ENCODE data around the gene HS3ST3A1. TPM values are rescaled to one million over a fixed set of nuclear protein-coding genes. Genes with fewer than 3 reads are reported as not detected.
"Not testable (repeated sequence)": the region's sequence is repeated elsewhere in the genome, so short reads cannot be mapped to it uniquely, and the experiment has no call there.

Gene HS3ST3A1
- total and polyA plus RNA-seq, 4 experiments from 2014 or later = 1.8 to 4.4 (median 3.1) TPM

DNA sequence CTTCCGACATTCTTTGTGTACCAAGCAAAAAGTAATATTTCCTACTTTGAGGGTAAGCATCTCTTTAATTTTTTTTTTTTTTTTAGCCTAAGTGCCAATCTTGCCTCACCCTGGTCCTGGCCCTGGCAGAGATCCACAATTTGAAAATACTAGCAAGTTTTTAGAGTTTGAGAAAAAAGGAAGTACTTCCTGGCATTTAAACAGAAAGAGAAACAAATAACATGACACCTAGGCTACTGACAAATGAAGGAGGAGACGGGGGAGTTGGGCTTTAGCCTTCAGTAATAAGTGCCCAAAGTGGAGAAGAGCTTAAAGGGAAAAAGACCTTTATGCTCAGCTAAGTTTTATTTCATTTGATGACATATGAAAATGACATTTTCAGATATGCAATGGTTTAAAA lies 92.8 kb downstream of the HS3ST3A1 start:
- Histone ChIP-seq H3K4me1 (ENCODE audit: insufficient read depth, low read length) (no peaks in the 10 kb centered on the region), H3K4me3 (ENCODE audit: low read length in 2 of 2) (no peak overlapping the region), H3K27ac (ENCODE audit: low read depth, low read length) (no peak overlapping the region), H3K27me3 (ENCODE audit: insufficient read depth, low read length) (no peaks in the 10 kb centered on the region), H3K36me3 (ENCODE audit: insufficient read depth, low read length) (no peaks in the 10 kb centered on the region), H3K9me3 (ENCODE audit: control insufficient read depth in 1 of 2, low read length in 2 of 2) (no peaks in the 10 kb centered on the region)
- Mint-ChIP-seq H3K9me3 (no peaks in the 10 kb centered on the region), H3K27ac (no peak overlapping the region), H3K27me3 (peaks cover 3 to 6% of the 10 kb centered on the region in 2 donors), H3K4me1 (peaks cover 1 to 14% (median 6%) of the 10 kb centered on the region in 4 donors), H3K4me3 (peak overlapping the region in 3 of 8 donors; percentile 25 to 62 (median 43)), H3K36me3 (no peaks in the 10 kb centered on the region)
- intact Hi-C loops (cut with micrococcal nuclease) = no loop called here
- POLR2A ChIA-PET (ENCODE audit: partially characterized antibody) = no interaction called here
- no peak for DNase-seq
- CTCF ChIA-PET (ENCODE audit: partially characterized antibody) = no interaction called here

DNA sequence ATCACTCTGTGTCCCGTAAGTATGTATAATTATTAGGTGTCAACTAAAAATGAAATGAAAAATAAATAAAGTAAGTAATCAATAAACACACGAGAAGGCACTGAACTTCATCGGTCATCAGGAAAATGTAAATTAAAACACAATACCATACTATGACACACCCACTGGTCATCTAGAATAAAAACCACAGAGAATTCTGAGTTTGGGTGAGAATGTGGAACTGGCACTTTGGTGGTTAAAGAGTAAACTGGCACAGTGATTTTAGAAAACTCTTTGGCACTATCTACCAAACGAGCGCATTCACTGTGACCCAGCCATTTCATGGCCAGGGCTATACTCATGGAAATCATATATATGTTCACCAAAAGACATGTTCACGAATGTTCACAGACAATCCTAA lies 98.2 kb downstream of the HS3ST3A1 start:
- intact Hi-C loops (cut with micrococcal nuclease) = no loop called here
- Mint-ChIP-seq H3K4me1 (no peaks in the 10 kb centered on the region), H3K36me3 (no peaks in the 10 kb centered on the region), H3K4me3 (no peak overlapping the region), H3K27ac (no peak overlapping the region), H3K27me3 (no peaks in the 10 kb centered on the region), H3K9me3 (no peaks in the 10 kb centered on the region)
- Histone ChIP-seq H3K27ac (ENCODE audit: low read depth, low read length) (no peak overlapping the region), H3K36me3 (ENCODE audit: insufficient read depth, low read length) (no peaks in the 10 kb centered on the region), H3K4me1 (ENCODE audit: insufficient read depth, low read length) (no peaks in the 10 kb centered on the region), H3K9me3 (ENCODE audit: control insufficient read depth in 1 of 2, low read length in 2 of 2) (no peaks in the 10 kb centered on the region), H3K27me3 (ENCODE audit: insufficient read depth, low read length) (no peaks in the 10 kb centered on the region), H3K4me3 (ENCODE audit: low read length in 2 of 2) (no peak overlapping the region)
- no peak for DNase-seq
- CTCF ChIA-PET (ENCODE audit: partially characterized antibody) = no interaction called here
- POLR2A ChIA-PET (ENCODE audit: partially characterized antibody) = no interaction called here

- Histone ChIP-seq H3K27me3 (ENCODE audit: insufficient read depth, low read length) (no peaks in the 10 kb centered on the region), H3K9me3 (ENCODE audit: control insufficient read depth in 1 of 2, low read length in 2 of 2) (no peaks in the 10 kb centered on the region), H3K36me3 (ENCODE audit: insufficient read depth, low read length) (no peaks in the 10 kb centered on the region), H3K4me1 (ENCODE audit: insufficient read depth, low read length) (no peaks in the 10 kb centered on the region), H3K4me3 (ENCODE audit: low read length in 2 of 2) (no peak overlapping the region), H3K27ac (ENCODE audit: low read depth, low read length) (no peak overlapping the region)
- POLR2A ChIA-PET (ENCODE audit: partially characterized antibody) = no interaction called here
- no peak for DNase-seq
- intact Hi-C loops (cut with micrococcal nuclease) = no loop called here
- H3K27ac Mint-ChIP-seq = no peak overlapping the region
- no peak overlapping the region for H3K4me3 Mint-ChIP-seq
- H3K9me3 Mint-ChIP-seq = no peaks in the 10 kb centered on the region
- no peaks in the 10 kb centered on the region for H3K4me1 Mint-ChIP-seq
- CTCF ChIA-PET (ENCODE audit: partially characterized antibody) = no interaction called here
- no peaks in the 10 kb centered on the region for H3K36me3 Mint-ChIP-seq
- no peaks in the 10 kb centered on the region for H3K27me3 Mint-ChIP-seq
Observed at GRCh38 chr17:13502263-13502662, 99.5 kb downstream of the HS3ST3A1 start.

DNA sequence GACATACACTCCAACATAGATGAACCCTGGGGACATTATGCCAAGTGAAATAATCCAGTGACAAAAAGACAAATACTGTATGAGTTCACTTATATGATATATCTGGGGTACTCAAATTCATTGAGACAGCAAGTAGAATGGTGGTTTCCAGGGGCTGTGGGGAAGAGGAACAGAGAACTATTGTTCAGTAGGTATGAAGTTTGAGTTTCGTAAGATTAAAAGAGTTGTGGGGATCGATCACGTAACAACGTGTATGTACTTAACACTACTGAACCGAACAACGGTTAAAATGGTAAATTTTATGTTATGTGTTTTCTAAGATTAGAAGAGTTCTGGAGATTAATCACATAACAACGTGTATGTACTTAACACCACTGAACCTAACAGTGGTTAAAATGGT lies 100.8 kb downstream of the HS3ST3A1 start:
- Mint-ChIP-seq H3K27me3 (no peaks in the 10 kb centered on the region), H3K4me3 (no peak overlapping the region), H3K36me3 (no peaks in the 10 kb centered on the region), H3K9me3 (no peaks in the 10 kb centered on the region), H3K27ac (no peak overlapping the region), H3K4me1 (no peaks in the 10 kb centered on the region)
- ChIA-PET POLR2A (ENCODE audit: partially characterized antibody) (no interaction called here), CTCF (ENCODE audit: partially characterized antibody) (no interaction called here)
- no peak overlapping the region for H3K27ac ChIP-seq (ENCODE audit: low read depth, low read length)
- intact Hi-C loops (cut with micrococcal nuclease) = no loop called here
- H3K4me3 ChIP-seq (ENCODE audit: low read length in 2 of 2) = no peak overlapping the region
- no peaks in the 10 kb centered on the region for H3K27me3 ChIP-seq (ENCODE audit: insufficient read depth, low read length)
- no peaks in the 10 kb centered on the region for H3K36me3 ChIP-seq (ENCODE audit: insufficient read depth, low read length)
- H3K9me3 ChIP-seq (ENCODE audit: control insufficient read depth in 1 of 2, low read length in 2 of 2) = no peaks in the 10 kb centered on the region
- no peaks in the 10 kb centered on the region for H3K4me1 ChIP-seq (ENCODE audit: insufficient read depth, low read length)
- DNase-seq = no peak

DNA sequence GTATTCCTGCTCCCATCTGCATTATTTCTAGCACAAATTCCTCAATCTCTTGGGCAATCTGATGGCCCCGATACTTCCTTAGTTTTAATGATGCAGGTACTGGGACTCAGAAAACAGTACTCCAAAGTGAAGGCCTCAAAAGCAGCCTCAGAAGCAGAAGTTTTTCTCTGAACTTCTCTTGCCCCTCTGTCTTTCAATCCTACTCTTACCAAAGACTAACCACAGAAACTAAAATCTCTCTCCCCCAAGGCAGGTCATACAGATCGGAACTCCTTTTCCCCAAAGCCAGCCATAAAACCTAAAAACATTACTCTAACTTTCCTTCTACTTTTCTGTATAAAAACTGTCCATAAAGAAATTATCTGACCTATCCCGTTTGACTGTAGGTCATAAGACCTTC lies 103.5 kb downstream of the HS3ST3A1 start:
- Histone ChIP-seq H3K27ac (ENCODE audit: low read depth, low read length) (no peak overlapping the region), H3K9me3 (ENCODE audit: control insufficient read depth in 1 of 2, low read length in 2 of 2) (no peaks in the 10 kb centered on the region), H3K4me1 (ENCODE audit: insufficient read depth, low read length) (no peaks in the 10 kb centered on the region), H3K36me3 (ENCODE audit: insufficient read depth, low read length) (no peaks in the 10 kb centered on the region), H3K4me3 (ENCODE audit: low read length in 2 of 2) (no peak overlapping the region), H3K27me3 (ENCODE audit: insufficient read depth, low read length) (no peaks in the 10 kb centered on the region)
- Mint-ChIP-seq H3K4me1 (no peaks in the 10 kb centered on the region), H3K36me3 (no peaks in the 10 kb centered on the region), H3K9me3 (no peaks in the 10 kb centered on the region), H3K4me3 (no peak overlapping the region), H3K27me3 (no peaks in the 10 kb centered on the region), H3K27ac (no peak overlapping the region)
- intact Hi-C loops (cut with micrococcal nuclease) = no loop called here
- POLR2A ChIA-PET (ENCODE audit: partially characterized antibody) = no interaction called here
- DNase-seq = no peak
- CTCF ChIA-PET (ENCODE audit: partially characterized antibody) = no interaction called here

DNA sequence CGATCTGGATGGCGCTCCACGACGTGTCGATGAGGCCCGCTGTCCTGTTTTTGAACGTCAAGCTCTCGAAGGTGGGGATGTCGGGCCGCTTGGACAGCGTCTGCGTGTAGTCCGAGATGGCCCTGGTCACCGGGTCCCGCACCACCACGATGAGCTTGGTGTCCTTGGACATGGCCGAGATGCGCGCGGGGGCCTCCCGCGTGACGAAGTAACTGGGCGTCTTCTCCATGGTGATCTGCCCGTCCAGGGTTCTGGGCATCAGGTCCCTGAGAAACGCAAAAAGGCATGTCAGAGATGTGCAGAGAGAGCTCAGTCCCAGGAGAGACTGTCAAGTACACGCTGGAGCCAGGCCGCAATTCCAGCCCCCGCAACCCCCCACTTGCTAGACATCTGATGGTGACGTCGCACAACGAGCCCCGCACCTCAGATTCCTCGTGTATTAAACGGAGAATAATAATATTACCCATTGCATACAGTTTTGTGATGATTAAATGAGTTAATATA lies 105.1 kb downstream of the HS3ST3A1 start:
- H3K27me3 ChIP-seq (ENCODE audit: insufficient read depth, low read length); H3K36me3 ChIP-seq (ENCODE audit: insufficient read depth, low read length); H3K27me3 Mint-ChIP-seq; H3K4me1 ChIP-seq (ENCODE audit: insufficient read depth, low read length); intact Hi-C loops (cut with micrococcal nuclease); POLR2A ChIA-PET (ENCODE audit: partially characterized antibody); H3K4me1 Mint-ChIP-seq; H3K4me3 Mint-ChIP-seq; H3K36me3 Mint-ChIP-seq; H3K9me3 Mint-ChIP-seq; H3K4me3 ChIP-seq (ENCODE audit: low read length in 2 of 2); H3K9me3 ChIP-seq (ENCODE audit: control insufficient read depth in 1 of 2, low read length in 2 of 2); DNase-seq; H3K27ac Mint-ChIP-seq; CTCF ChIA-PET (ENCODE audit: partially characterized antibody); H3K27ac ChIP-seq (ENCODE audit: low read depth, low read length): not testable (repeated sequence)

- POLR2A ChIA-PET (ENCODE audit: partially characterized antibody) = no interaction called here
- no peaks in the 10 kb centered on the region for H3K4me1 ChIP-seq (ENCODE audit: insufficient read depth, low read length)
- Mint-ChIP-seq H3K27me3 (no peaks in the 10 kb centered on the region), H3K9me3 (no peaks in the 10 kb centered on the region), H3K36me3 (no peaks in the 10 kb centered on the region), H3K27ac (no peak overlapping the region), H3K4me1 (no peaks in the 10 kb centered on the region), H3K4me3 (no peak overlapping the region)
- no peaks in the 10 kb centered on the region for H3K27me3 ChIP-seq (ENCODE audit: insufficient read depth, low read length)
- no peak overlapping the region for H3K4me3 ChIP-seq (ENCODE audit: low read length in 2 of 2)
- H3K27ac ChIP-seq (ENCODE audit: low read depth, low read length) = no peak overlapping the region
- no peaks in the 10 kb centered on the region for H3K36me3 ChIP-seq (ENCODE audit: insufficient read depth, low read length)
- intact Hi-C loops (cut with micrococcal nuclease) = no loop called here
- no peaks in the 10 kb centered on the region for H3K9me3 ChIP-seq (ENCODE audit: control insufficient read depth in 1 of 2, low read length in 2 of 2)
- CTCF ChIA-PET (ENCODE audit: partially characterized antibody) = no interaction called here
- no peak for DNase-seq
Observed at GRCh38 chr17:13495423-13495822, 106.3 kb downstream of the HS3ST3A1 start.

- H3K36me3 ChIP-seq (ENCODE audit: insufficient read depth, low read length) = no peaks in the 10 kb centered on the region
- H3K4me3 ChIP-seq (ENCODE audit: low read length in 2 of 2) = no peak overlapping the region
- H3K27ac ChIP-seq (ENCODE audit: low read depth, low read length) = no peak overlapping the region
- Mint-ChIP-seq H3K27me3 (no peaks in the 10 kb centered on the region), H3K4me1 (no peaks in the 10 kb centered on the region), H3K9me3 (peaks cover 0 to 5% (median 0%) of the 10 kb centered on the region in 8 donors), H3K4me3 (no peak overlapping the region), H3K36me3 (no peaks in the 10 kb centered on the region), H3K27ac (no peak overlapping the region)
- H3K9me3 ChIP-seq (ENCODE audit: control insufficient read depth in 1 of 2, low read length in 2 of 2) = no peaks in the 10 kb centered on the region
- no peak for DNase-seq
- intact Hi-C loops (cut with micrococcal nuclease) = no loop called here
- no peaks in the 10 kb centered on the region for H3K4me1 ChIP-seq (ENCODE audit: insufficient read depth, low read length)
- POLR2A ChIA-PET (ENCODE audit: partially characterized antibody) = no interaction called here
- CTCF ChIA-PET (ENCODE audit: partially characterized antibody) = no interaction called here
- H3K27me3 ChIP-seq (ENCODE audit: insufficient read depth, low read length) = no peaks in the 10 kb centered on the region
Observed at GRCh38 chr17:13492737-13493122, 109.0 kb downstream of the HS3ST3A1 start.

All from CD4-positive, alpha-beta memory T cell (primary cell).